Right forelimb (tissue), 1 donor: ENCODE results near the gene C5orf58.
A peak's percentile ranks its signal among the peaks of the same experiment; 100 is the strongest.

ENCODE experiments used
- DNase-seq: peaks from one replicate; pipeline ENCODE4 v3.0.0-alpha.2; 2018

The C5orf58 gene, protein sequence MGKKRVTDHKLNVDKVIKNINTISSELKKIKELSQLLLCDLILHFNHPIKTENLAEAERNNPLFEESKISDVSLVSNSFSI

DNA sequence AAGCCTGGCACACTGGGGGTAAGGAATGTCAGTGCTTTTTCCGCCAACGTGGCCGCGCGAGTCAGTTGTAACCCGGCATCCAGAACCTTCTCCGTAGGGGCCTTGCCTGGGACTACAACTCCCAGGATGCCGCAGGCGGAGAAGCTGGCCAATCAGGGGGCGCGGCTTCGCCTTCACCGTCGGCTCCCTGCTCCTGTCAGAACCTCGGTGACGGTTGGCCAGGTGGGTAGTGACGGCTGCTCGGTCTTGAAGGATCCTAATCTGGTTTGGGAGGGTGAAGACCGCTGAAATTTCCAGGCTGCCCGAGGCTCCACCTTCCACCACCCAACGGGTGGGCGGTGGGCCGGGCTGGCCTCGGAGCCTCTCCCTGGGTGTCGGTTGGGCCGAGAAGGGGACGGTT is at the start of gene C5orf58:
Gene C5orf58 (plus strand): TSS at position 200 of the 400 bp plus-strand sequence. CDS start 1,992 bp downstream, outside the sequence.
- DNase-seq = no peak

DNA sequence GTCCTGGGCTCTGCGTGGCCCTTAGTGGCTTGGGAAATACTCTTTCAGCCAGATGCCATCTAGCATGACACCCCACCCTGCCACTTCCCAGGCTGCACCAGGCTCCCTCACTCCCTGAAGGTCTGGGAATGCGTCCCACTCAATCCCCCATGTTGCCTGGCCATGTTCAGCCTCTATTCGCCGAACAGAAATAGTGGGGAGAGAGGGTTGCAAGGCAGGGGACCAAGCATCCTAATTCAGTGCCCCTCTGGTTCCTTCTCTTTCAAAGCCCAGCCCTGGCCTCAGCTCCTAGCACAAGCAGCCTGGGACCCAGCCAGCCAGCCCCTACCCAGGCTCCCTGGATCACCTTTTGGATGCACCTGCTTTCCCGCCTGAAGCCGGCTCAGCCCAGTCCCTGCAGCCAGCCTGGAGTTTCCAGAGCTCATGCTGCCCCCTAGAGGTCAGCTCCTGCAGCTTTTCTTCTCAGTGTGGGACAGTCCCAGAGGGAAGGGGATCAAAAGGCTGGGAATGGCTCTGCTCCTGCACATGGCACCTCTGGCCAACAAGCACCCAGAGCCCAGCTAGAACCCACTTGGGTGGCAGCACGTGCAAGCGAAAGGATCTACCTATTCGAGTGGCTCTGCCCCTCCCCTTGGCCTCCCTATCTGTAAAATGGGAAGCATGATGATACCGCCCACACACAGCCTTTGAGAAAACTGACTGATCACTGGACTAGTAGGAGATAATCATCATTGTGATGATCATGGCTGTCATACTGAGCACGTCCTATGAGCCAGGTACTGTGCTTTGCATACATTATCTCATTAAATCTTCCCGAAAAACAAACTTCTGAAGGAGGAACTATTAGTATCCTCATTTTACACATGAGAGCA is 48.7 kb upstream of the C5orf58 start:
- peak; percentile 65 for DNase-seq

DNA sequence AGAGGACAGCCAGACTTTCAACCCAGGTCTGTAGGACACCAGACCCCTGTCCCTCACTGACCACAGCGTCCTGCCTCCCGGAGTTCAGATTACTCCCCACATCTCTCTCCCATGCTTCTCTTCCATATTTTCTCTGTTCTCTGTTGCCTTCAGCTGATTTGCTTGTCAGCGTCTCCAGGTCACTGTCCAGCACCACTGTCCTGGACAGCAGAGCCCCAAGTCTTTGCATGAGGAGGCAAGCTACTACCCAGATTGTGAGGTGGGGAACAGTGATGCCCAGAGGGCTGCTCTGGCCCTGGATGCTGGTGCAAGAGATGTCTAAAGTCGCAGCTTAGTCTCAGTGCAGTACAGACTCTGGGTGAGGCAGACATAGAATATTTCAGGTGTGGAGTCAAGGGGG is 48.0 kb upstream of the C5orf58 start:
- DNase-seq = no peak

DNA sequence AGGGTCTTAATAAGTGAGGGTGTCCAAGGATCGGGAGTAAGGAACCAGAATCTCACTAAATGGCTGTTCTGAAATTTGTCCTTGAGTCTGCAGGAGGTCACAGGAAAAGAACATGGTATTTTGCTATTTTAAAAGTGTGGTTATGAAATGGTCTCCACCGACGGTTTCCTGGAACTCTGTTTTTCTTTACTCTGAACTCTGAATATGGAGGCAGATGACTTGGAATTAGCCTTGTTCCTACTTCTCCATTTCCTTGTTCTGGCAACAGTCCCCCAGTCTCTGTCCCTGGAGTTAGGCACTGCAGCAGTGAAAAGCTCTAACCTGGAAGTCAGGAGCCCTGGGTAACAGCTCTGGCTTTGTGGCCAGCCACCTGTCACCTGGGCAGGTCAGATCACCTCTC is 46.6 kb upstream of the C5orf58 start:
- no peak for DNase-seq

DNA sequence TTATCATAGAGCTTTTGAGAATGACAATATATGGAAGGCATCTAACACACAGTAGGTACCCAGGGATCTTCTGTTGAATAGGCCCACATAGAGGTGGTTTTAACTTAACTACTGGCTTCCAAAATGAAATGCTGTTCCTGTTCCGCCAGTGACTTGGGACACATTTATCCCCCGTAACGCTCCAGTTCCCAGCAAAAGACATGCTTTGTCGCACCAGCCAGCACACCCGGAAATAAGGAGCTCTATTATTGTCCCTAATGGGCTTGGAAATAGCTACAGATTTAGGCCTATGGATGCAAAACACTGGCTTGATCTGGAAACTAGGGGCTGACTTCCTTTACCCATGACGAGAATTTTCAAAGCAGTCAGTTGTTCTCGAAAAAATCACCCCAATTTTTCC is 45.9 kb upstream of the C5orf58 start:
- DNase-seq = no peak

DNA sequence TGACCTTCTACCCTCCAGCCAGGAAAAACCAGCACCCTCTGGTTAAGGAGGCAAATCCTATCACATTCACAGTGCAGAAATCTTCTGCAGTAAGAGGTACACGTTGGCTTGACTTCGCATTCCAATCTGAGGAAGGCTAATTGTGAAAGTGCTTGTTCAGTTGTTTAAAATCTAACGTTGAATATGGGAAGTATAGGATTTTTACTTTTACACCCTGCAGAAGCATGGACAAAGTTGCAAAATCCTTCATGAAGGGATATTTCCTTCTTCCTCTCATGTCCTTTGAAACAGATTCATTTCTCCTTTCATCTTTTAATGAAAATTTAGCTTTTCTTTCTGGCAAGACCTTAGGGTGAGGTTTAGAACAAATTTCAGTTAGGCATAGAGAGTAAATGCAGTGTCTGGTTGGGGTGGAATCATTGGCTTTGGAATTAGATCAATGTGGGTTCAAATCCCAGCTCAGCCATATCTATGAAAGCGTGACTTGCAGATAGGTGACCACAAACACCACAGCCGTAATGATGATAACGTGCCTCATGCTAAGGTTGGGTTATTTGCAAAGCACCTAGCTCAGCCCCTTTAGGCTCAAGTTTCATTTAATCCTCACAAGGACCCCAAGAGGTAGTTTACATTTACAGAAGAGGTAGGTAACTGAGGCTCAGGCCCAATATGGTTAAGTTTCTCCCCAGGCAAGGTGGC is 42.2 kb upstream of the C5orf58 start:
- DNase-seq = no peak

DNA sequence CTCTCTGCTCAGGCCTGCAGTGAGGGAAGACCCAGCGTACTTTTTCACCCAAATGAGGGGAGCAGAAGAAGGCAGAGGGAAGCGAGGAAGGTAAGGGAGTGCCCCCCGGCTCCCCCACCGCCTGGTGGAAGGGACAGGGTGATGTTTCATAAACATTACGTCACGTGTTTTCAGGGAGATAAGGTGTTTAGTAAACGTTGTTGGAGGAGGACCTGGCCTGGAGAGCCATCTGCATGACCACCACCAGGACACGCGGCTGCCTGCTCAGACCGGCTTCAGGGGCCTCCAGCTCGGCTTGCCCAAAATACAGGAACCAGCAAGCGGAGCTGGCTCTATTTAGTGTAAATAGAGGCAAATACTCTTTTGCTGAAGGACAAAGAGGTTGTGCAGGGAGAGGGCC is 40.0 kb upstream of the C5orf58 start:
- no peak for DNase-seq

DNA sequence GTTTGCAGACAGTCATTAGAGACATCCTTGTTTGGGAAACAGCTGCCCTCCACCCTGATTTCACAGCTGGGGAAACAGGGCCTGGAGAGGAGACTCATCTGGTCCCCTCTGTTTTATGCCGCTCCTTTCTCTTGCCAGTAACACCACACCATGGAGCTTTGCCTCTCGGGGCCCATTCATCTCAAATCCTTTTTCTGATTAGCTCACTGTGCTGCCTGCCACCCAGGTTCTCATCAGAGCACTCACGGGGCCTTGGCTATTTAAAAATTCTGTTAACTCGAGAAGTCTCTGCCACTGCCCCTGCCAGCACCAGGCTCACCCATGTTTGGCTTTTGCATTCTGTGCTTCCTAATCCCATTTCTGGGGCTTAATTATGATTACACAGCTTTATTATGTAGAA is 36.8 kb upstream of the C5orf58 start:
- no peak for DNase-seq

DNA sequence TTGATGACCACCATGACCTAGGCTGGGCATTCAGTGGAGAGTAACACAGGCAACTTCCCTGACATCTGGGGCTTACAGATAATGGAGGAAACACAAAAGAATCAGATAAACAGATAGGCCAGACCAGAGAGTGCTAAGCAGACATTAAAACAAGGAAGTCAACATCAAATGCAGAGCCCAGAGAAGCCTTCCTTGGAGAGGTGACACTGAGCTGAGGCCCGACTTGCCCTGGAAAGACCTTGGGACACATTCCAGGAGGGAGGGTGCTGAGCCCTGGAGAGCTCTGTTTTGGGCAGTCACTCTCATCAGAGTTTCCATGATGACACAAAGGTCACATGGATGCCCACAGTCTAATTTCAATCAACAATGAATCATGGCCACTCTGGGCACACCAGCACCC is 31.9 kb upstream of the C5orf58 start:
- no peak for DNase-seq

DNA sequence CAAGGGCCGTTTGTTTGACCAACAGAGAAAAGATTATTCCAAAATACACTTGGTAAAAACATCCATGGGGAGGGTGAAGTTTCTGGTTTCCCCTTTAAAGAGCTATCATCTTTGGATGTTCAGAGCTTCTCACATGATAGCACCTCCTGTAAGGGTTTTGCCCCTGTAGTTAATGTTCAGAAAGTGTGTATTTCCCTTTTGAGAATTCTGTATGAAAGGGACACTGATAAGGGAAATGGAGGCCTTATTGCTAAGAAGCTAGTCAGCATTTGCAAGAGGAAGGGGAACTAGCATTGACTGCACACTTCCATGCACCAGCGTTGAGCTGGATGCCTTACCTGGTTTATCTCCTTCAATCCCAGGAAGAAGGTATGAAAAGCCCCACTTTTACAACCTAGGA is 31.5 kb upstream of the C5orf58 start:
- DNase-seq = no peak

DNA sequence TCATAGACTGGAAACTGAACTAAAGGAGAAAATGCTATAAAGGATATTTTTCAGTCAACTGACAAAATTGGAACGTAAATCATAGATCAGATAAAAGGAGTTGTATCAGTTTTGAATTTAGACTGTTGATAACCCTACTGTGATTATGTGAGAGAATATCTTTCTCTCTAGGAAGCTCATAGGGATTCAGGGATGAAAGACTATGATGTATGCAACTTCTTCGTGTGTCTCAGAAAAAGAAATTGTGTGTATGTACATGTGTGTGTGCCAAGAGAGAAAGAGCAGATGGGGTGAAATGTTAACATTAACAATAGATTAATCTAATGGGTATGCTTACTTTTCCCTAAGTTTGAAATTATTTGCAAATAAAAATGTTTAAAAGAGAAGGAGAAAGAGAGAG is 30.7 kb upstream of the C5orf58 start:
- no peak for DNase-seq

DNA sequence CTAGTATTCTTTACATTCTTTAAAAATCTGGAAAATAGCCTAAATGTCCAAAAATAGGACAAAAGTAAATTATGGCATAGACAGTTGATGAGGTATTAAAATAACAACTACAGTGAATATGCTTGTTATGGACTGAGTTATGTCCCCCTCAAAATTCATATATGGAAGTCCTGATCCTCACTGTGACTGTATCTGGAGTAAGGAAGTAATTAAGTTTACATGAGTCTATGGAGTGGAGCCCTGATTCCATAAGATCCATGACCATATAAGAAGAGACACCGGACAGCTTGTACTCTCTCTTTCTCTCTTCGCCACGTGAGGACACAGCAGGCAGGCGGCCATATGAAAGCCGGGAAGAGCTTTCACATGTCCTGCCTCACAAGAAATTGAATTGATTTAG is 28.6 kb upstream of the C5orf58 start:
- no peak for DNase-seq

DNA sequence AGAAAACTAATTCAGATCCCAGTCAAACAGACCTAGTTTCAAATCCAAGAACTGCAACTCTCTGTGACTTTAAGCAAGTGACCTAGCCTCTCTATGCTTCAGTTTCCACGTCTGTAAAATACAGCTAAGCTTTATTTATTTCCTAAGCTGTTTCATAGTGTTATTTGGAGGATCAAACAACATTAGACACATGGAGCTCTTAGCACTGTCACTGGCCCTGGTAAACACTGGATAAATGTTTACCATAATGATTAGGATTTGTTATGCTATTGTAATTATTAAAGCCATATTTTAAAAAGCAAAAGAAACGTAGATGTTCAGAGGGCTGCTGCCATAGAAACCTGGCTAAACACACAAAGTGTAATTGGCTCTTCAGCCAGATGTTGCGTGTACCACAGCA is 26.6 kb upstream of the C5orf58 start:
- no peak for DNase-seq

DNA sequence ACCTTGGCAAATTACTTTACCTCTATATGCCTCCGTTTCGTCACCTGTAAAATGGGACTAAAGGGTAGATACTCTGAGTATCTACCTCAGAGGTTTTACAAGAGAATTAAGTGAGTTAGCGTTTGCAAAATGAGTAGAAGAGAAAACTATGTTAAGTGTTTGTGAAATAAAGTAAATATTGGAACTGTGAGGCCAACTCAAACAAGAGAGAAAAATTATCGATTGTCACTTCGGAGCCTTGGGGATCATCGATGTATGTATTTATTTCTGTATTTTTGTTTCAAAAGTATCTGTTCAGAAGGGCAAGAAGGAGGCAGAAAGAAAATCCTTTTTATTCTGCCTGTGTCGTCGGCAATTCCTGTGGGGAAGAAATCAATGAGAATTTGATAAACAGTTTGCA is 25.8 kb upstream of the C5orf58 start:
- DNase-seq = no peak

DNA sequence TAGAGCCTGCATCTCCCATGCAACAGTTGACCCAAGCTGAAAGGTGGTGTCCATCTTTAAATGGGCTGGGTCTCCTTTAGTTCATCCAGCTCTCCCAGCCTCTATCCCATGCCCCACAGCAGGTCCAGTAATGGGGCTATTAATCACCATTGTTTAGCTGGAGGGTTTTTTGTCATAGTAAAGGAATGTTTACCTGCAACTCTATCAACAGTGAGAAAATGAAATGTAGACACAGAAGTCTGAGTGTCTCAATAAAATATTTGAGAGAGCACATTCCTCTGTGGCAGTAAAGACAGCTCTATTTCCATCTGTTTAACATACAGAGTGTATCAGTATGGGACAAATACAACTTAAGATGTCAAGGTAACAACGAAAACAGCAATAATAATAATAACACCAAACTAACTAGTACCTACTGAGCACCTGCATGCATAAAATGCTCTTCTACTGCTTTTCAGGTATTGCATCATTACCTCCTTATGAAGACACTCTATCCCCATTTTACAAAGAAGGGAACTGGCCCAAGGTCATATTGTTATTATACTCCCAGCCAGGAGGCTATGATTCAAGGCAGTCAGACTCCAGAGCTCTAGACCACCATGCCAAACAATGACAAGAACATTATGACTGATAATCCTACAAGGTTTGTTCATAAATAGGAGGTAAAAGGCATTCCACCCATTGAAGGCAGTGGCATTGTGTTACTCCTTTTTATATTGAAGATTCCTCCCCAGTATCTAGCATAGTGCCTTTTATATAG is 21.0 kb upstream of the C5orf58 start:
- DNase-seq = no peak

DNA sequence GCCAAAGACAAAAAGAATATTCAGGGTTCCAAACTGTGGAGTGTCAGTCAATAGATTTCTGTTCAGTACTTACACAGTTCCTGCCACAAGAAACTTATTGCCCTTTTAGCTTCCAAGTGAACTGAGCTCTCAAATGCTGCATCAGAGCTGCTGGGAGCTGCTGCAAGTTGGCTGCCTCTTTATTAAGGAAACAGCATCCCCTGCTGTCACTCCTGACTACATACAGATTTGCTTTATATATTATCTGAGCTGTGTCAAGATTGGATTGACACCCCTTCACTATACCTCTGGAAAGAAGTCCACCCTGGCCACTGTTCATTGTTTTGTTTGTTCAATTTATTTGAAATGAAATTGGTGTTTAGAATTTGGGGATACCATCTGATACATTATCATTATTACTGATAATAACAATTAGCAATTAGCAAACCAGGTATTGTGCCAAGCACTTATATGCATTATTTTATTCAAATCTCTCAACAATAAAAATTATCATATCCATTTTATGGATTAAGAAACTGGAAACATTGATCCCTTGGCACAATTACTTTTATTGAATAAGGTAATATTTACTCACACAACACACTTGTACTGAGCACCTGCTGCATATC is 16.4 kb upstream of the C5orf58 start:
- DNase-seq = no peak

DNA sequence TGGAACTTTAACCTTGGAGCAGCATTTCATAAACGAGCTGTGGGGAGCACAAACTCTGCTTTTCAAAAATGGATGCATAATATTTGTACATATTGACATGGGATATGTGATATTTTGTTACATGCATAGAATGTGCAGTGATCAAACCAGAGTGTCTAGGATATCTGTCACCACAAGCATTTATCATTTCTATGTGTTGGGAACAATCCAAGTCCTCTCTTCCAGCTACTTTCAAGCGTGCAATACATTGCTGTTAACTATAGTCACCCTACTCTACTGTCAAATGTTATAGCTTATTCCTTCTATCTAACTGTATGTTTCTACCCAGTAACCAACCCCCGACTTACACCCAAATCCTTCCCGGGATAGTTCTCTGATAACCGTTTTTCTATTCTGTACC is 15.0 kb upstream of the C5orf58 start:
- DNase-seq = no peak

DNA sequence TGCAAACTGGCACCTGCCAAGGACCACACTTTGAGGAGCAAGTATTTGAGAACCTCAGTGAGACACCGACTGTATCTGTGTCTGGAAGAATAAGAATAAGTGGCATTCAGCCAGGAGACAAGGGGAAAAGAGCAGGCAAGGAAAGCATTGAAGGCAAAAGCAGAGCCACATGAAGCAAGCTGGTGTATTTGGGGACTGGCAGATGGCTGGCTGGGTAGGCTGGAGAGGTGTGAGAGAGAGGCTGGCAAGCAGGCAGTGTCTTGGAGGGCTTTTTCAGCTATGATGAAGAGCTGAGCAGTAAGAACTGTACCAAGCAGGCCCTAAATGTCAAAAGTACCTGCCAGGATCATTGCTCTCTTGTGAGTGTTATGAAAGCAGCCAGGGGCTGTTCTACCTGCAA is 14.1 kb upstream of the C5orf58 start:
- no peak for DNase-seq

DNA sequence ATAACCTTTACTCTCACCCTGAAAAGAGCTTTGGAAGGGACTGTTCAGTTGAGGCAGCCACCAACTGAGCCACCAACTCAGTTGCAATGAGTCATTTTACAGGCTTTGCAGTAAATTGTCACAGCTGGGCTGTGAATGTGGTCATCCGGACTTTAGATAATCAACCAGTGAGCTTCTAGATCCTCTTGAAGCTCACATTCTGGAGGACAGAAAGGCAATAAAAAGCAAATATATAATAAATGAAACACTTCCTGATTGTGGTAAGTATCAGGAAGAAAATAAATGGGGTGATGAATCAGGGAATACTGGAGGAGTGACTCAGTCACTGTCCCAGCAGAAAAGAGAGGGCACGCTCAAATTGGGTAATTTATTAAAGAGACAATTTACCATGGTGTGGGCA is 13.2 kb upstream of the C5orf58 start:
- DNase-seq = no peak

DNA sequence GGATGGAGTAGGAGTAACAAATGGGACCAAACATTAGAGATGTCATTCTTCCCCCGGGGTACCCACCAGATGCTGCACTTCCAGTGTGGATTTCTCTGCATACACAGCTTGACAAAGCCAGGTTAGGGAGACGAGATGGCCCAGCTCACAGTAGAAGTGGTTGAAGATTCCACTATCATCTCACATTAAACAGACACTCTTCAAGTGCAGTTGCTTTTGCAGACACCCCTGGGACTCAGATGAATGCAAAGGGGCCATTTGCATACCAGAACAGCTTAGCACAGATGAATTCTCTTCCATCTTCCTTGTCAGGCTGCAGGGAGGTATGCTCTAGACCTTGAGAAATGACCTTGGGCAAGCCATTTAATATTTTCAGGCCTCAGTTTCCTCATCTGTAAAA is 12.6 kb upstream of the C5orf58 start:
- DNase-seq = no peak

DNA sequence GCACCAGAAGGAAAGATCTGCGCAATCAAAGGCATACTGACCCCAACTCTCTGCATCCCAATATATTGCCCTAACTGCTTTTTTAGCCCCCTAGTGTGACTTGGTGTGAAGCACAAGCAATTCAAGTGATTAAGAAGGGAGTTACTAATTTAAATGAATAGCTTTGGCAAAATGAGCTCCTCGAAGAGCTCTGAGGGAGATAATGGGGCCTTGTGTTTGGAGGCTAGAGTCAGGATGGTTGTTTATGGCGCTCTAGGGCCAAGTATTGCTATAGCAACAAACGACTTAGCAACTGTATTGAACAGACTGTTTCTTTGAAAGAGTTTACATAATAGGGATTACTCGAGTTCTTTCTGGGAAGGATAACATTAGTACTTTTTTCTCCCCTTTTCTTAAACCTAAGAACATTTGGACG is 11.5 kb upstream of the C5orf58 start:
- no peak for DNase-seq

DNA sequence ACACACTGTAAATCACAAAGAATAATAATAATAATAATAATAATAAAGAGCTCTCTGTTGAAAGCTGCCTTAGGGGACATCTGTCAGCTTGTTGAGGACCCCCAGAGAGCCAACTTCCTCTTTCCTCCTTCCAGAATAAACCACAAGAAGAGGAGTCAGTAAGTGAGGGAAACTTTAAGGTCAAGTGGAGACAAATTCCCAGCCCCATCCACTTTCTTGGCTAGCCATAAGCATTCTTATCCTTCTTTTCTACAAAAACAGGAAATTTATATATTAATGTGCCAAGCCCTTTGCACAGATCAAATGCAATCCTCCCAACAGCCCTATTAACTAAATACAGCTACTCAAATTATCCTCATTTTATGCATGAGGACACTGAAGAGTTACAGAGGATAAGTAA is 9.4 kb upstream of the C5orf58 start:
- DNase-seq = no peak

DNA sequence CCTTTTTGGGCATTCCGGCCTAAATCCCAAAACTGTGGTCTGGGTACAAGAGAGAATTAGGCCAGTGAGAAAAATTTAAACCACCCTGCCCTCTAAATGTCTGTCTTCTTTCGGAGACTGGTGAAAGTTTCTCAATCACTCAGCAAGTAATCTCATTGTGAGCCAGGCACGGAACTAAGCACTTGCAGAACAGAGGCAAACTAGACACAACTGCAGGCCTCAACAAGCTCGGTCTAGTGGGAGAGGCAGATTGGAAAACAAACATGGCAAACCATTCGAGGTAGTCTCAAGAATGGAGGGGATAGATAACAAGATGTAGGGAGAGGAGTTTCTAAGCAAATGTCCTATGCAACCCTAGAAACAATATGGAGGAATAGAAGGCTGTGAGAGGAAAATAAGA is 8.9 kb upstream of the C5orf58 start:
- DNase-seq = no peak
